GM12878 (cell line): Measurements from ENCODE around the gene NIPAL3. TPM values are rescaled to one million over a fixed set of nuclear protein-coding genes. Genes with fewer than 3 reads are reported as not detected.

Experiments
- ATAC-seq: fragments of 200-7000 bp; cut with Tn5 transposase; 3 replicates; pipeline ENCODE4 v1.9.1; 2020; ENCODE audit warnings: mild to moderate bottlenecking, moderate library complexity
- BruUV-seq: library from RNA; stranded (reverse); fragments of 400-500 nt; replicated peaks from 2 replicates; lab custom pipeline; 2021; lab: Mats Ljungman, UMichigan
- CTCF ChIA-PET: fragments of 300-600 bp; sonication (Branson Sonifier 250); formaldehyde crosslinking; extraction: SDS; loops from one replicate; lab custom pipeline; 2021; ENCODE audit warnings: inconsistent platforms; lab: Yijun Ruan, JAX
- POLR2A ChIA-PET: fragments of 350-600 bp; formaldehyde crosslinking; extraction: SDS; loops from one replicate; lab custom pipeline; 2021; ENCODE audit warnings: inconsistent platforms; lab: Charles Lee
- RAD21 ChIA-PET: fragments of 300-600 bp; sonication (Branson Sonifier 250); formaldehyde crosslinking; loops from one replicate; lab custom pipeline; 2023; ENCODE audit warnings: antibody characterized with exemption; ENCODE audit not compliant: unreplicated experiment; lab: Charles Lee
- SMC1A ChIA-PET: fragments of 300-600 bp; sonication (Branson Sonifier 250); formaldehyde crosslinking; loops from one replicate; lab custom pipeline; 2023; ENCODE audit not compliant: unreplicated experiment, uncharacterized antibody; lab: Charles Lee
- DNase-seq: peaks from one replicate; pipeline ENCODE4 v3.0.0-alpha.2; 2011; ENCODE audit warnings: low read depth, low spot score
- FAIRE-seq: peaks from 3 replicates; lab custom pipeline; 2011; peaks lifted over from hg19 to GRCh38; lab: Jason Lieb, UNC
- H2AFZ ChIP-seq: 2 replicates; pipeline ENCODE4 v1.6.0; 2011; ENCODE audit warnings: low read depth, low read length, control low read depth; ENCODE audit not compliant: control insufficient read depth
- H3K27ac ChIP-seq: 2 replicates; pipeline ENCODE4 v1.5.1; 2011; ENCODE audit warnings: control low read depth; ENCODE audit not compliant: control insufficient read depth, insufficient read depth
- H3K27me3 ChIP-seq, 2 experiments: replicated peaks in 1 of 2; 2 replicates each; pipeline versions ENCODE4 v1.6.0 to v1.6.1; 2011; ENCODE audit warnings: low read length in 1 of 2; ENCODE audit not compliant: control insufficient read depth in 2 of 2, insufficient read depth in 2 of 2
- H3K36me3 ChIP-seq, 2 experiments: 2 replicates each; pipeline ENCODE4 v1.5.1; 2011; ENCODE audit warnings: low read length in 1 of 2; ENCODE audit not compliant: control insufficient read depth in 2 of 2, insufficient read depth in 2 of 2
- H3K4me1 ChIP-seq: 2 replicates; pipeline ENCODE4 v1.6.1; 2011; ENCODE audit warnings: mild to moderate bottlenecking, low read length, moderate library complexity, mixed read lengths; ENCODE audit not compliant: control insufficient read depth, insufficient read depth
- H3K4me2 ChIP-seq: 2 replicates; pipeline ENCODE4 v1.6.0; 2011; ENCODE audit warnings: control low read depth; ENCODE audit not compliant: control insufficient read depth, insufficient read depth
- H3K4me3 ChIP-seq: fragments of 200-600 bp; sonication (generic); 2 replicates; pipeline ENCODE4 v1.5.1; 2016
- H3K79me2 ChIP-seq: 2 replicates; pipeline ENCODE4 v1.6.0; 2011; ENCODE audit warnings: low read length; ENCODE audit not compliant: control insufficient read depth, insufficient read depth
- H3K9ac ChIP-seq: 2 replicates; pipeline ENCODE4 v1.8.0; 2011; ENCODE audit warnings: low read length, control low read depth, mixed read lengths; ENCODE audit not compliant: control insufficient read depth, insufficient read depth
- H3K9me3 ChIP-seq: replicated peaks from 3 replicates; pipeline ENCODE4 v1.5.1; 2011; ENCODE audit warnings: mild to moderate bottlenecking, low read length; ENCODE audit not compliant: control insufficient read depth, insufficient read depth
- H4K20me1 ChIP-seq: 2 replicates; pipeline ENCODE4 v1.6.0; 2011; ENCODE audit not compliant: control insufficient read depth, insufficient read depth
- BRCA1 ChIP-seq: IDR thresholded peaks from 2 replicates; pipeline ENCODE4 v1.6.1; 2011; ENCODE audit warnings: low read depth, low read length, improper control_type of control experiment
- NR2C2 ChIP-seq: IDR thresholded peaks from 2 replicates; pipeline ENCODE4 v1.6.1; 2011; ENCODE audit warnings: borderline replicate concordance, low read depth; ENCODE audit not compliant: control insufficient read depth, insufficient read length
- RFX5 ChIP-seq: IDR thresholded peaks from 2 replicates; pipeline ENCODE4 v1.6.1; 2011; ENCODE audit warnings: low read depth, low read length, improper control_type of control experiment
- ZNF207 ChIP-seq: fragments of 450-650 bp; IDR thresholded peaks from 2 replicates; pipeline ENCODE4 v1.6.1; 2014; ENCODE audit warnings: antibody characterized with exemption, mild to moderate bottlenecking, borderline replicate concordance
- WGBS: methylation state at CpG from one replicate; pipeline ENCODE4 v1.1.6; 2016; ENCODE audit warnings: low lambda C conversion rate; ENCODE audit not compliant: insufficient replicate concordance, insufficient coverage; ENCODE audit errors: missing lambda C conversion rate; 5-methylcytosine and 5-hydroxymethylcytosine counted together
- in situ Hi-C: fragments of 300-500 bp; cut with MboI; formaldehyde crosslinking; loops from 9 replicates; pipeline ENCODE4 v1.14.3; 2018; ENCODE audit warnings: mixed read lengths
- intact Hi-C: fragments of 100-400 bp; cut with micrococcal nuclease; formaldehyde crosslinking; loops from one replicate; pipeline ENCODE4 v1.14.2; 2022; ENCODE audit not compliant: unreplicated experiment
- polyA plus RNA-seq, 11 experiments: library from polyadenylated mRNA; depleted of rRNA in 4 of 11; unstranded in 6 of 11; stranded (reverse) in 5 of 11; fragments of >200 nt; fragmentation: Nextera tagmentation in 4 of 11; fragmentation: Illumina TruSeq in 1 of 11; extraction: Ambion mirVana in 4 of 11; extraction: Trizol in 1 of 11; gene quantifications; 1 replicate in 1 of 11; 2 replicates in 10 of 11; pipeline versions ENCODE4 v1.2.1 to v1.2.3, GENCODE V29; 2011 to 2016; ENCODE audit warnings: inconsistent platforms in 2 of 11, missing spikeins in 2 of 11, low read depth in 1 of 11
- total RNA-seq, 4 experiments: library from RNA; depleted of rRNA in 3 of 4; stranded (reverse); fragments of >200 nt in 3 of 4; fragmentation: Illumina TruSeq in 1 of 4; extraction: Trizol in 1 of 4; gene quantifications; 2 replicates each; pipeline versions ENCODE4 v1.2.1 to v1.2.3, GENCODE V29; 2013 to 2021
- TF ChIP-seq, protein P1 (sequence below): fragments of 450-650 bp; IDR thresholded peaks from 2 replicates; pipeline ENCODE4 v1.6.1; 2014; ENCODE audit warnings: mild to moderate bottlenecking

Gene NIPAL3
- total and polyA plus RNA-seq, 10 of the 15 experiments (the other 5 are each of a cell fraction or from before 2014, with no cell fraction given): 2.1 to 9.4 (median 4.2) TPM

GRCh38 chr1:24501371-24502064 is 85.9 kb downstream of the NIPAL3 start:
- WGBS: 26% methylated on average over 14 of the region's 16 CpGs
- peak overlapping the region; percentile 80; the same call in 1 of the 2 replicates for H3K4me3 ChIP-seq
- H3K27ac ChIP-seq: no peak overlapping the region
- BruUV-seq: no TSS peak
- H3K27me3 ChIP-seq: peaks cover 10 to 20% of the 10 kb centered on the region in 2 experiments
- no peaks in the 10 kb centered on the region for H3K36me3 ChIP-seq
- intact Hi-C loops: no loop called here
- H3K9ac ChIP-seq: no peak overlapping the region
- ChIA-PET RAD21 (interaction anchor here (0.6 kb wide), 1 partner anchor 47 kb away, joined by 3 read pairs; no protein-coding TSS in a partner anchor), SMC1A (interaction anchor here (1.0 kb wide), 1 partner anchor 13 kb away, joined by 4 read pairs; no protein-coding TSS in a partner anchor), POLR2A (no interaction called here), CTCF (interaction anchor here (0.6 to 1.1 kb wide), 3 partner anchors 15 to 59 kb away, joined by 3 to 6 read pairs (median 3); no protein-coding TSS in a partner anchor)
- H3K9me3 ChIP-seq: no peaks in the 10 kb centered on the region
- DNase-seq (no peak), FAIRE-seq (peak; percentile 78), ATAC-seq (peak; percentile 45; the same call in 1 of the 3 replicates)
- in situ Hi-C loops: no loop called here
- peaks cover 8% of the 10 kb centered on the region for H3K4me1 ChIP-seq
- H3K79me2 ChIP-seq: no peaks in the 10 kb centered on the region
- peak overlapping the region; percentile 34 for H2AFZ ChIP-seq
- TF ChIP-seq ZNF207 (no peak), BRCA1 (no peak), RFX5 (no peak), NR2C2 (no peak)
- TF ChIP-seq, protein P1, sequence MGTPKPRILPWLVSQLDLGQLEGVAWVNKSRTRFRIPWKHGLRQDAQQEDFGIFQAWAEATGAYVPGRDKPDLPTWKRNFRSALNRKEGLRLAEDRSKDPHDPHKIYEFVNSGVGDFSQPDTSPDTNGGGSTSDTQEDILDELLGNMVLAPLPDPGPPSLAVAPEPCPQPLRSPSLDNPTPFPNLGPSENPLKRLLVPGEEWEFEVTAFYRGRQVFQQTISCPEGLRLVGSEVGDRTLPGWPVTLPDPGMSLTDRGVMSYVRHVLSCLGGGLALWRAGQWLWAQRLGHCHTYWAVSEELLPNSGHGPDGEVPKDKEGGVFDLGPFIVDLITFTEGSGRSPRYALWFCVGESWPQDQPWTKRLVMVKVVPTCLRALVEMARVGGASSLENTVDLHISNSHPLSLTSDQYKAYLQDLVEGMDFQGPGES: no peak
- peak overlapping the region; percentile 96 for H3K4me2 ChIP-seq
- H4K20me1 ChIP-seq: no peaks in the 10 kb centered on the region; the same call in 1 of the 2 replicates
